Esophagus muscularis mucosa (tissue), 3 donors: ENCODE measurements around the gene TPSAB1.
"Not testable (repeated sequence)": the region's sequence is repeated elsewhere in the genome, so short reads cannot be mapped to it uniquely, and the experiment has no call there.

Source experiments
- CTCF ChIP-seq, 3 experiments: fragments of 200-600 bp in 2 of 3; fragments of 450-650 bp in 1 of 3; sonication (generic) in 2 of 3; IDR thresholded peaks; one replicate each; pipeline ENCODE4 v1.5.1; 2017 to 2019; ENCODE audit warnings: antibody characterized with exemption in 3 of 3, mild to moderate bottlenecking in 2 of 3, moderate library complexity in 1 of 3
- POLR2A ChIP-seq: fragments of 450-650 bp; IDR thresholded peaks from one replicate; pipeline ENCODE4 v1.6.1; 2017; ENCODE audit warnings: antibody characterized with exemption, moderate library complexity, mild to moderate bottlenecking, low read depth
- POLR2AphosphoS5 ChIP-seq, 2 donors: sonication (generic); formaldehyde crosslinking; IDR thresholded peaks; one replicate each; pipeline ENCODE4 v1.6.1; 2017; ENCODE audit warnings: antibody characterized with exemption in 2 of 2

- not testable (repeated sequence) for TF ChIP-seq POLR2AphosphoS5 (IDR thresholded peaks at IDR 0.05); CTCF (IDR thresholded peaks at IDR 0.05); POLR2A
Observed at GRCh38 chr16:1230084-1230470, 10.4 kb upstream of the TPSAB1 start, which contains the start of gene TPSB2.
